Trophoblast cell (in vitro differentiated cells and primary cell): Measurements from ENCODE around the gene LCT.

Experiments
- DNase-seq, 2 donors: peaks; one replicate each; pipeline ENCODE4 v3.0.0-alpha.2; 2016
- H2AFZ ChIP-seq: 2 replicates; pipeline ENCODE4 v1.6.1; 2013; ENCODE audit warnings: low read length, moderate library complexity, mild to moderate bottlenecking; ENCODE audit not compliant: insufficient read depth, poor library complexity
- H2AK5ac ChIP-seq: 2 replicates; pipeline ENCODE4 v1.6.1; 2013; ENCODE audit warnings: mild to moderate bottlenecking, low read length
- H2BK120ac ChIP-seq: 2 replicates; pipeline ENCODE4 v1.6.1; 2013; ENCODE audit warnings: low read length, mild to moderate bottlenecking, moderate library complexity; ENCODE audit not compliant: insufficient read depth, poor library complexity
- H2BK12ac ChIP-seq: 2 replicates; pipeline ENCODE4 v1.6.1; 2013; ENCODE audit warnings: mild to moderate bottlenecking, low read length, moderate library complexity
- H2BK5ac ChIP-seq: 2 replicates; pipeline ENCODE4 v1.6.1; 2013; ENCODE audit warnings: low read length, low read depth, moderate library complexity, mild to moderate bottlenecking; ENCODE audit not compliant: poor library complexity
- H3K14ac ChIP-seq: 2 replicates; pipeline ENCODE4 v1.6.1; 2013; ENCODE audit warnings: mild to moderate bottlenecking, low read length
- H3K18ac ChIP-seq: 2 replicates; pipeline ENCODE4 v1.6.1; 2013; ENCODE audit warnings: mild to moderate bottlenecking, low read length
- H3K23ac ChIP-seq: 2 replicates; pipeline ENCODE4 v1.6.1; 2013; ENCODE audit warnings: low read length
- H3K27ac ChIP-seq: 2 replicates; pipeline ENCODE4 v1.5.1; 2013; ENCODE audit warnings: low read depth, mild to moderate bottlenecking, inconsistent platforms, low read length, moderate library complexity
- H3K27me3 ChIP-seq: 2 replicates; pipeline ENCODE4 v1.6.1; 2013; ENCODE audit warnings: inconsistent platforms, mild to moderate bottlenecking, low read length, moderate library complexity; ENCODE audit not compliant: insufficient read depth
- H3K36me3 ChIP-seq, 2 experiments: 1 replicate in 1 of 2; 2 replicates in 1 of 2; pipeline ENCODE4 v1.6.1; 2013; ENCODE audit warnings: low read length in 2 of 2, mild to moderate bottlenecking in 2 of 2, moderate library complexity in 1 of 2; ENCODE audit not compliant: insufficient read depth in 2 of 2, control insufficient read depth in 1 of 2
- H3K4ac ChIP-seq: 2 replicates; pipeline ENCODE4 v1.6.1; 2013; ENCODE audit warnings: low read depth, mild to moderate bottlenecking, low read length, moderate library complexity
- H3K4me1 ChIP-seq, 2 experiments: 1 replicate in 1 of 2; 2 replicates in 1 of 2; pipeline ENCODE4 v1.6.1; 2013; ENCODE audit warnings: low read length in 2 of 2, mild to moderate bottlenecking in 2 of 2, moderate library complexity in 1 of 2; ENCODE audit not compliant: insufficient read depth in 2 of 2, control insufficient read depth in 1 of 2
- H3K4me2 ChIP-seq: 2 replicates; pipeline ENCODE4 v1.6.1; 2013; ENCODE audit warnings: inconsistent platforms, mild to moderate bottlenecking, low read length, moderate library complexity
- H3K4me3 ChIP-seq: 2 replicates; pipeline ENCODE4 v1.5.1; 2013; ENCODE audit warnings: mild to moderate bottlenecking, low read depth, low read length, inconsistent platforms
- H3K79me1 ChIP-seq: one replicate; pipeline ENCODE4 v1.6.1; 2013; ENCODE audit warnings: low read length
- H3K79me2 ChIP-seq: 2 replicates; pipeline ENCODE4 v1.6.1; 2013; ENCODE audit warnings: low read length, mild to moderate bottlenecking; ENCODE audit not compliant: control insufficient read depth, insufficient read depth, poor library complexity
- H3K9ac ChIP-seq: 2 replicates; pipeline ENCODE4 v1.6.1; 2013; ENCODE audit warnings: mild to moderate bottlenecking, low read length
- H3K9me3 ChIP-seq: 2 replicates; pipeline ENCODE4 v1.6.1; 2013; ENCODE audit warnings: low read depth, mild to moderate bottlenecking, control low read depth, inconsistent platforms, low read length; ENCODE audit not compliant: insufficient read depth
- H4K12ac ChIP-seq: 2 replicates; pipeline ENCODE4 v1.6.1; 2013; ENCODE audit warnings: low read depth, mild to moderate bottlenecking, low read length, moderate library complexity
- H4K8ac ChIP-seq: 2 replicates; pipeline ENCODE4 v1.6.1; 2013; ENCODE audit warnings: low read depth, mild to moderate bottlenecking, low read length, moderate library complexity
- H4K91ac ChIP-seq: one replicate; pipeline ENCODE4 v1.6.1; 2013; ENCODE audit warnings: low read depth, mild to moderate bottlenecking, low read length, moderate library complexity
- WGBS: extraction: QIAGEN DNeasy Blood & Tissue Kit; methylation state at CpG from one replicate; pipeline ENCODE4 v1.1.7; 2013; ENCODE audit warnings: missing lambda C conversion rate; ENCODE audit not compliant: insufficient read length, insufficient coverage; ENCODE audit errors: extremely low coverage; 5-methylcytosine and 5-hydroxymethylcytosine counted together

LCT gene

DNA sequence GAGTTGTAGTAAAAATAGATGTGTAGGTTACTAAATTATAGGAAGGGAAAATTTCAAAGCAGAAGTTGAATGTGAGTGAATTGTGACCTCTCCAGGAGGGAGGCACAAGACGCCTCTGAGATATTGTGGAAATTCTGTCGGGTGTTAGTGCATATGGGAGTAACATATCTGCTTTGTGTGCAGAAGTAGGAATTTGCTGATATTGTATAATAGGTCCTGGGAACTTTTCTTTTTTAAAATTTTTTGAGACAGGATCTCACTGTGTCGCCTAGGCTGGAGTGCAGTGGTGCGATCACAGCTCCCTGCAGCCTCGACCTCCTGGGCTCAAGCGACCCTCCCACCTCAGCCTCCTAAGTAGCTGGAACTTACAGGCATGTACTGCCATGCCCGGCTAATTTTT, 60.6 kb downstream of the LCT start:
- H3K9ac ChIP-seq = no peak overlapping the region
- no peak overlapping the region for H3K27ac ChIP-seq
- WGBS = no CpG with 5 or more reads among the region's 7 CpGs
- no peak for DNase-seq
- no peak overlapping the region for H4K8ac ChIP-seq
- H3K18ac ChIP-seq = no peak overlapping the region
- H3K14ac ChIP-seq = no peak overlapping the region
- H3K23ac ChIP-seq = no peak overlapping the region
- H2BK120ac ChIP-seq = no peak overlapping the region
- H3K36me3 ChIP-seq = peaks cover 30 to 51% of the 10 kb centered on the region in 2 experiments
- H4K91ac ChIP-seq = no peak overlapping the region
- H3K9me3 ChIP-seq = no peaks in the 10 kb centered on the region
- no peak overlapping the region for H2BK5ac ChIP-seq
- H3K4ac ChIP-seq = no peak overlapping the region
- no peak overlapping the region for H2AK5ac ChIP-seq
- H4K12ac ChIP-seq = no peak overlapping the region
- H2AFZ ChIP-seq = no peak overlapping the region
- no peak overlapping the region for H3K4me3 ChIP-seq
- no peaks in the 10 kb centered on the region for H3K4me1 ChIP-seq
- H3K79me2 ChIP-seq = no peaks in the 10 kb centered on the region
- H3K4me2 ChIP-seq = no peak overlapping the region
- no peaks in the 10 kb centered on the region for H3K79me1 ChIP-seq
- no peak overlapping the region for H2BK12ac ChIP-seq
- H3K27me3 ChIP-seq = no peaks in the 10 kb centered on the region

DNA sequence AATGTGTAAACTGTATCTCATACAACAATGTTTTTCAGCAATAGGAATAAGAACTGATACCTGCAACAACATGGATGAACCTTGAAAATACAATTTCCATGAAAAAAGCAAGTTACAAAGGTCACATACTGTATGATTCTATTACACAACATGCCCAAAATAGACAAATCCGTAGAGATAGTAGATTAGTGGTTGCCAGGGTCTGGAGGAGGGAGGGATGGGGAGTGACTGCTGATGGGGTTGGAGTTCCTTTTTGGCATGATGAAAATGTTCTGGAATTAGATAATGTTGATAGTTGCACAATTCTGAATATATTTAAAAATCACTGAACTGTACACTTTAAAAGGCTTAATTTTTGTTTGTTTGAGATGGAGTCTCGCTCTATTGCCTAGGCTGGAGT, 61.6 kb downstream of the LCT start:
- Histone ChIP-seq H4K91ac (no peak overlapping the region), H4K12ac (no peak overlapping the region), H3K23ac (no peak overlapping the region), H3K79me2 (no peaks in the 10 kb centered on the region), H3K4me3 (no peak overlapping the region), H3K4me2 (no peak overlapping the region), H3K27ac (no peak overlapping the region), H2AK5ac (no peak overlapping the region), H2BK120ac (no peak overlapping the region), H3K14ac (no peak overlapping the region), H3K9me3 (no peaks in the 10 kb centered on the region), H3K36me3 (peaks cover 30 to 51% of the 10 kb centered on the region in 2 experiments), H2AFZ (no peak overlapping the region), H2BK5ac (no peak overlapping the region), H3K27me3 (no peaks in the 10 kb centered on the region), H3K9ac (no peak overlapping the region), H3K4me1 (no peaks in the 10 kb centered on the region), H3K18ac (no peak overlapping the region), H3K79me1 (no peaks in the 10 kb centered on the region), H4K8ac (no peak overlapping the region), H3K4ac (no peak overlapping the region), H2BK12ac (no peak overlapping the region)
- DNase-seq = no peak
- no CpG with 5 or more reads among the region's 2 CpGs for WGBS

DNA sequence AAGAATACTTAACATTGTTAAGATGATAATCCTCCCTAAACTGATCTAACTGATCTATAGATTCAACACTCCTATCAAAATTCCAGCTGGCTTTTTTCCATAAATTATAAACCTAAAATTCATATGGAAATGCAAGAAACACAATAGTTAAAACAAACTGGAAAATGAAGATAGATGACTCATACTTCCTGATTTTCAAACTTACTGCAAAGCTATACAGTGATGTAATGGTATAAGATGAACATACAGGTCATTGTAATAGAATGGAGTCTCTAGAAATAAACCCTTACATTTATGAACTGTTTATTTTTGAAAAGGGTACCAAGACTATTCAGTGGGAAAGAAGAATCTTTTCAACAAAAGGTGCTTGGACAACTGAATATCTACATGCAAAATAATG, 63.1 kb downstream of the LCT start:
- Histone ChIP-seq H3K36me3 (peaks cover 32 to 46% of the 10 kb centered on the region in 2 experiments), H3K23ac (no peak overlapping the region), H4K91ac (no peak overlapping the region), H2BK12ac (no peak overlapping the region), H3K9ac (no peak overlapping the region), H2BK120ac (no peak overlapping the region), H3K79me2 (no peaks in the 10 kb centered on the region), H3K9me3 (no peaks in the 10 kb centered on the region), H3K4ac (no peak overlapping the region), H3K27me3 (no peaks in the 10 kb centered on the region), H3K27ac (no peak overlapping the region), H4K8ac (no peak overlapping the region), H3K4me3 (no peak overlapping the region), H3K18ac (no peak overlapping the region), H3K79me1 (no peaks in the 10 kb centered on the region), H2AFZ (no peak overlapping the region), H2BK5ac (no peak overlapping the region), H3K4me1 (peaks cover under 1% of the 10 kb centered on the region in 2 experiments), H3K4me2 (no peak overlapping the region), H4K12ac (no peak overlapping the region), H2AK5ac (no peak overlapping the region), H3K14ac (no peak overlapping the region)
- no peak for DNase-seq

DNA sequence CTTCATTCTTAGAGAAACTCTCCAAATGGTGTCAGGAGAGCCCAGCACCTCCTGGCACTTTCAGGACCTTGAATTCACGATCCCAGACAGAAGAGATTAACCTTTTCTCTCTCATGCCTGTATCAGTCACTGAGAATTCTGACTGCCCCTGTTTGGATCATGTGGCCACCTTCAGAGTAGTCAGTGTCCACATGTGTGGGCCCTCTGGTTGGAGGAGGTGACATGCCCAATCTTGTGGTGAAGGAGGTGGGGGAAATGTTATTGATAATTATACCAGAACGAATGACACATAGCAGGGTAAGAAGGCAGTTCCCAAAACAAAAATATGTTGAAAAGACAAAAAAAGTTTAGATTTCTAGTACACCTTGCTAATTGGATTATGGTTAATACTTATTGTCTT, 63.7 kb downstream of the LCT start:
- H4K12ac ChIP-seq = no peak overlapping the region

More for the DNA sequence above, 63.7 kb downstream of the LCT start:
- Histone ChIP-seq H3K4me2 (no peak overlapping the region), H3K23ac (no peak overlapping the region), H3K14ac (no peak overlapping the region), H2AFZ (no peak overlapping the region), H3K79me2 (no peaks in the 10 kb centered on the region), H3K4me1 (peaks cover 2 to 5% of the 10 kb centered on the region in 2 experiments), H3K4ac (no peak overlapping the region), H3K27me3 (no peaks in the 10 kb centered on the region), H2BK5ac (no peak overlapping the region), H3K79me1 (no peaks in the 10 kb centered on the region), H4K8ac (no peak overlapping the region), H3K18ac (no peak overlapping the region), H3K9me3 (no peaks in the 10 kb centered on the region), H2BK120ac (no peak overlapping the region), H3K9ac (no peak overlapping the region), H2AK5ac (no peak overlapping the region), H4K91ac (no peak overlapping the region), H3K27ac (no peak overlapping the region), H3K4me3 (no peak overlapping the region), H3K36me3 (peaks cover 36 to 49% of the 10 kb centered on the region in 2 experiments), H2BK12ac (no peak overlapping the region)
- no peak for DNase-seq
- WGBS = no CpG with 5 or more reads among the region's 2 CpGs
